Liver (tissue), 9 donors: Measurements from ENCODE around the gene CECR2. TPM values are rescaled to one million over a fixed set of nuclear protein-coding genes. Genes with fewer than 3 reads are reported as not detected.

Experiments used
- DNase-seq: peaks from one replicate; pipeline ENCODE4 v3.0.0-alpha.2; 2017; ENCODE audit warnings: low spot score
- H3K27ac ChIP-seq, 2 donors: one replicate each; pipeline ENCODE4 v1.7.0; 2013; ENCODE audit warnings: inconsistent platforms in 2 of 2, low read length in 2 of 2, control low read depth in 1 of 2, low read depth in 1 of 2, mild to moderate bottlenecking in 1 of 2
- H3K27me3 ChIP-seq, 4 donors: one replicate each; pipeline versions ENCODE4 v1.6.1 to v1.7.0; 2013; ENCODE audit warnings: low read length in 3 of 4, inconsistent platforms in 1 of 4, mild to moderate bottlenecking in 1 of 4, moderate library complexity in 1 of 4; ENCODE audit not compliant: control insufficient read depth in 4 of 4, insufficient read depth in 4 of 4
- H3K36me3 ChIP-seq, 4 donors: one replicate each; pipeline versions ENCODE4 v1.6.1 to v1.7.0; 2013; ENCODE audit warnings: low read length in 3 of 4, mild to moderate bottlenecking in 3 of 4, low read depth in 1 of 4, moderate library complexity in 1 of 4; ENCODE audit not compliant: control insufficient read depth in 4 of 4, insufficient read depth in 3 of 4
- H3K4me1 ChIP-seq, 4 donors: one replicate each; pipeline versions ENCODE4 v1.6.1 to v1.7.0; 2013; ENCODE audit warnings: low read length in 3 of 4, mild to moderate bottlenecking in 3 of 4, moderate library complexity in 1 of 4; ENCODE audit not compliant: control insufficient read depth in 4 of 4, insufficient read depth in 4 of 4
- H3K4me3 ChIP-seq, 3 donors: one replicate each; pipeline versions ENCODE4 v1.6.1 to v1.7.0; 2013; ENCODE audit warnings: low read length in 3 of 3, control low read depth in 1 of 3, low read depth in 1 of 3, mild to moderate bottlenecking in 1 of 3
- H3K9ac ChIP-seq, 2 donors: one replicate each; pipeline ENCODE4 v1.7.0; 2013; ENCODE audit warnings: low read length in 2 of 2, mild to moderate bottlenecking in 2 of 2, moderate library complexity in 2 of 2, control low read depth in 1 of 2, low read depth in 1 of 2
- H3K9me3 ChIP-seq, 4 donors: one replicate each; pipeline versions ENCODE4 v1.6.1 to v1.7.0; 2013; ENCODE audit warnings: low read length in 3 of 4; ENCODE audit not compliant: control insufficient read depth in 4 of 4
- CTCF ChIP-seq: fragments of 150-350 bp; IDR thresholded peaks from 2 replicates; pipeline ENCODE4 v1.5.1; 2017; ENCODE audit warnings: improper control_type of control experiment, low read depth, low read length; ENCODE audit not compliant: missing input control
- EGR1 ChIP-seq, 2 donors: IDR thresholded peaks; 2 replicates each; pipeline ENCODE4 v1.6.1; 2016 to 2018; ENCODE audit warnings: antibody characterized with exemption in 2 of 2, low read depth in 2 of 2
- FOXA1 ChIP-seq: IDR thresholded peaks from 2 replicates; pipeline ENCODE4 v1.6.1; 2016; ENCODE audit warnings: antibody characterized with exemption
- FOXA2 ChIP-seq: IDR thresholded peaks from 2 replicates; pipeline ENCODE4 v1.6.1; 2016; ENCODE audit warnings: antibody characterized with exemption
- GABPA ChIP-seq, 2 donors: IDR thresholded peaks in 1 of 2; conservative IDR thresholded peaks in 1 of 2; 2 replicates each; pipeline ENCODE4 v1.6.1; 2016; ENCODE audit warnings: antibody characterized with exemption in 2 of 2, mild to moderate bottlenecking in 1 of 2, moderate library complexity in 1 of 2
- HNF4A ChIP-seq, 2 donors: conservative IDR thresholded peaks; 2 replicates each; pipeline ENCODE4 v1.6.1; 2016; ENCODE audit warnings: antibody characterized with exemption in 2 of 2, mild to moderate bottlenecking in 2 of 2
- HNF4G ChIP-seq: IDR thresholded peaks from 2 replicates; pipeline ENCODE4 v1.6.1; 2016; ENCODE audit warnings: antibody characterized with exemption
- JUND ChIP-seq, 2 donors: IDR thresholded peaks; 2 replicates each; pipeline ENCODE4 v1.6.1; 2016; ENCODE audit warnings: antibody characterized with exemption in 2 of 2
- MAX ChIP-seq: IDR thresholded peaks from 2 replicates; pipeline ENCODE4 v1.6.1; 2016; ENCODE audit warnings: antibody characterized with exemption
- NR2F2 ChIP-seq: IDR thresholded peaks from 2 replicates; pipeline ENCODE4 v1.6.1; 2016; ENCODE audit warnings: antibody characterized with exemption
- RAD21 ChIP-seq, 2 donors: IDR thresholded peaks; 2 replicates each; pipeline ENCODE4 v1.6.1; 2016; ENCODE audit warnings: antibody characterized with exemption in 2 of 2, mild to moderate bottlenecking in 2 of 2
- REST ChIP-seq: IDR thresholded peaks from 2 replicates; pipeline ENCODE4 v1.6.1; 2016; ENCODE audit warnings: antibody characterized with exemption, mild to moderate bottlenecking
- RXRA ChIP-seq, 2 donors: IDR thresholded peaks; 2 replicates each; pipeline ENCODE4 v1.6.1; 2017 to 2018; ENCODE audit warnings: antibody characterized with exemption in 2 of 2, mild to moderate bottlenecking in 1 of 2
- SP1 ChIP-seq: IDR thresholded peaks from 2 replicates; pipeline ENCODE4 v1.6.1; 2018; ENCODE audit warnings: antibody characterized with exemption, mild to moderate bottlenecking
- TAF1 ChIP-seq: conservative IDR thresholded peaks from 2 replicates; pipeline ENCODE4 v1.6.1; 2016; ENCODE audit warnings: antibody characterized with exemption, mild to moderate bottlenecking
- YY1 ChIP-seq: IDR thresholded peaks from 2 replicates; pipeline ENCODE4 v1.6.1; 2016; ENCODE audit warnings: antibody characterized with exemption, mild to moderate bottlenecking
- ZBTB33 ChIP-seq: IDR thresholded peaks from 2 replicates; pipeline ENCODE4 v1.6.1; 2016; ENCODE audit warnings: antibody characterized with exemption
- WGBS: extraction: QIAGEN DNeasy Blood & Tissue Kit; methylation state at CpG from one replicate; pipeline ENCODE4 v1.1.7; 2013; 5-methylcytosine and 5-hydroxymethylcytosine counted together
- polyA plus RNA-seq, 2 donors: library from polyadenylated mRNA; stranded (reverse) in 1 of 2; unstranded in 1 of 2; fragments of 200-250 nt in 1 of 2; fragments of >200 nt in 1 of 2; fragmentation: Nextera tagmentation in 1 of 2; extraction: Ambion mirVana in 1 of 2; gene quantifications; one replicate each; pipeline versions ENCODE4 v1.2.1 to v1.2.3, GENCODE V29; 2013 to 2015
- total RNA-seq, 2 donors: library from RNA; depleted of rRNA; stranded (reverse); fragments of >200 nt; gene quantifications; one replicate each; pipeline ENCODE4 v1.2.3, GENCODE V29; 2014
- TF ChIP-seq, protein P1 (sequence below): IDR thresholded peaks from 2 replicates; pipeline ENCODE4 v1.6.1; 2016; ENCODE audit warnings: antibody characterized with exemption
- donor health status: healthy.
- donor health status: healthy.
- donor health status: healthy.
- donor health status: healthy.
- donor health status: healthy.

Gene CECR2
- total and polyA plus RNA-seq, 4 donors = 1.8 to 9.7 (median 2.1) TPM

DNA sequence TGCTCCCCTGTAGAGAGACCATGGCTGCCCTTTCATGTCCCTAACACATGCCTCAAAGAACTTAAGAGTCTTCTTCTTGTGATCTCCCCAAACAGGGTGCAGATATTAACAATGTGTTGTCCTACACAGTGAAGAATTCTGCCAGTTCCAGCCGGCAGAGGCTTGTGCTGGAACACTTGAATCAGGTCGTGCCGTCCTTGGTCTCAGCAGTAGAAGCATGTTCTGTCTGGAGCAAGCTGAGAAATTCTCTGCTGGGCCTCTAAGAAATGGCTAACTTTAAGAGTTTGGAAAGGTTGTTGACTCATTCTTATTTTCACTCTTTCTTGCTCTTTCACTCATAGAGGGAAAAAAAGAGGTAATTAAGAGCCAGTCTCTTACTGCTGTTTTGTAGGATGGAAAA lies 123.0 kb downstream of the CECR2 start:
- Histone ChIP-seq H3K27me3 (no peaks in the 10 kb centered on the region), H3K4me3 (no peak overlapping the region), H3K9me3 (no peaks in the 10 kb centered on the region), H3K36me3 (peaks cover 0 to under 1% (median 0%) of the 10 kb centered on the region in 4 donors), H3K27ac (no peak overlapping the region), H3K4me1 (no peaks in the 10 kb centered on the region), H3K9ac (no peak overlapping the region)
- WGBS = 76% methylated on average over 3 of the region's 3 CpGs
- DNase-seq = no peak
- TF ChIP-seq, protein P1, sequence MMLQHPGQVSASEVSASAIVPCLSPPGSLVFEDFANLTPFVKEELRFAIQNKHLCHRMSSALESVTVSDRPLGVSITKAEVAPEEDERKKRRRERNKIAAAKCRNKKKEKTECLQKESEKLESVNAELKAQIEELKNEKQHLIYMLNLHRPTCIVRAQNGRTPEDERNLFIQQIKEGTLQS = no peak
- no peak for TF ChIP-seq HNF4G
- no peak for TF ChIP-seq CTCF
- TF ChIP-seq NR2F2 = no peak
- TF ChIP-seq TAF1 = no peak
- no peak for TF ChIP-seq FOXA1
- TF ChIP-seq MAX = no peak
- no peak for TF ChIP-seq GABPA (IDR thresholded peaks at IDR 0.05 in 1 of 2, conservative IDR thresholded peaks at IDR 0.05 in 1 of 2)
- TF ChIP-seq EGR1 (IDR thresholded peaks at IDR 0.05; ENCODE audit: low read depth in 2 of 2) = no peak
- TF ChIP-seq RXRA (IDR thresholded peaks at IDR 0.05) = no peak
- TF ChIP-seq JUND (IDR thresholded peaks at IDR 0.05) = no peak

DNA sequence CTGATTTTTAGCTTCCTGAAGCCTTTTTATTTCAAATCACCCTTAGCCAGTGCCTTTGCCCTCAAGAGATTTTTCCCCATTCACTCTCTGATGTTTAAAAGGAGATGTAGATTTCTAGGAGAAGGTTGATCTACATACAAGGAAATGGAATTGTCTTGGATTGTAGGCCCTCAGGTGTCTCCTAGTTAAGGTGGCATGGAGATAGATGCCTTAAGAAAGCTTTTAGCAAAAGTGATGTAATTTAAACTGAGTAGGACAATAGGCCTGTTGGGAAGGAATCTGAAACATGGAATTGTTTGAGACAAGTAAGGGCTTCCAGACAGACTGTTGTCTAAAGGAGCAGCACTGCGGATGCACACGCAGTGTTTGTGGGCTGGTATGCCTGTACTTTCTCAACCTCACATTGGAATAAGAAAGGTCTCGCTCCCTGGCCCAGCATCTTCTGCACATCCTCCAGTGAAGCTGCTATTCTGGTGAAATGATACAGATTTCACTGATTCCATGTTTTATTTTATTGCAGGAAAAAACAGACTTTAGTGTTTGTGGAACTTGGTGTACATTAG lies 124.2 kb downstream of the CECR2 start:
- Histone ChIP-seq H3K9me3 (no peaks in the 10 kb centered on the region), H3K4me1 (no peaks in the 10 kb centered on the region), H3K9ac (no peak overlapping the region), H3K27me3 (no peaks in the 10 kb centered on the region), H3K36me3 (peaks cover 0 to 7% (median 4%) of the 10 kb centered on the region in 4 donors), H3K4me3 (no peak overlapping the region), H3K27ac (no peak overlapping the region)
- no peak for DNase-seq
- TF ChIP-seq ZBTB33 (no peak), RXRA (IDR thresholded peaks at IDR 0.05) (no peak), RAD21 (IDR thresholded peaks at IDR 0.05) (no peak), CTCF (no peak), NR2F2 (no peak), FOXA1 (no peak), HNF4G (no peak), EGR1 (IDR thresholded peaks at IDR 0.05; ENCODE audit: low read depth in 2 of 2) (no peak), HNF4A (conservative IDR thresholded peaks at IDR 0.05) (no peak), SP1 (no peak), GABPA (IDR thresholded peaks at IDR 0.05 in 1 of 2, conservative IDR thresholded peaks at IDR 0.05 in 1 of 2) (no peak), YY1 (no peak), JUND (IDR thresholded peaks at IDR 0.05) (no peak), REST (no peak), FOXA2 (no peak), MAX (no peak), TAF1 (no peak)
- TF ChIP-seq, protein P1 = no peak
- WGBS = 96% methylated on average over 3 of the region's 3 CpGs
